ENCODE measurements around the gene PTPRN2. TPM values are rescaled to one million over a fixed set of nuclear protein-coding genes. Genes with fewer than 3 reads are reported as not detected.

Gene PTPRN2
- polyA plus RNA-seq, 4 donors: 7.4 to 9.6 (median 8.8) TPM

- no peak for DNase-seq (ENCODE audit: low read depth in 4 of 4, low spot score in 3 of 4)
These were observed 16.4 kb upstream of the PTPRN2 start for GRCh38 chr7:158603773-158604755.

- DNase-seq (ENCODE audit: low read depth in 4 of 4, low spot score in 3 of 4): no peak
These were observed 15.5 kb upstream of the PTPRN2 start for GRCh38 chr7:158602905-158603772.

DNA sequence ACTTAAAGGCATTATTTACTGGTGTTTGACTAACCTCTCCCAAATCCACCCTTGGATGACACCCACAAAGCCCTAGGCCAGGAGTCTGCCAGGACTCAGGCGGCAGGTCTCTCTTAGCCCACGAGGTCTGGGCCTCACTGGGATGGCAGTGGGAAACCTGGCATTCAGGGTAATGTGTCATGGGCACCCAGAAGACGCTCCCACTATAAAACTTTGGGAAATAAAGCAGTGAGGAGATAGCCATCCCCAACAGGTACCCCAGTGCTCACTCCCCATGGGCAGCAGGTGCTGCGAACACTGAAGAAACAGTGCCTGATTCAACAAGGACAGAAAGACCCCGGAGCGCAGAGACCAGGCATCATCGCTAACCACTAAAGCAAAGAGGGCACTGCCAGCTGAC, 14.4 kb upstream of the PTPRN2 start:
- no peak for DNase-seq (ENCODE audit: low read depth in 4 of 4, low spot score in 3 of 4)

- DNase-seq (ENCODE audit: low read depth in 4 of 4, low spot score in 3 of 4): no peak
These were observed 13.5 kb upstream of the PTPRN2 start for GRCh38 chr7:158601090-158601489.

DNA sequence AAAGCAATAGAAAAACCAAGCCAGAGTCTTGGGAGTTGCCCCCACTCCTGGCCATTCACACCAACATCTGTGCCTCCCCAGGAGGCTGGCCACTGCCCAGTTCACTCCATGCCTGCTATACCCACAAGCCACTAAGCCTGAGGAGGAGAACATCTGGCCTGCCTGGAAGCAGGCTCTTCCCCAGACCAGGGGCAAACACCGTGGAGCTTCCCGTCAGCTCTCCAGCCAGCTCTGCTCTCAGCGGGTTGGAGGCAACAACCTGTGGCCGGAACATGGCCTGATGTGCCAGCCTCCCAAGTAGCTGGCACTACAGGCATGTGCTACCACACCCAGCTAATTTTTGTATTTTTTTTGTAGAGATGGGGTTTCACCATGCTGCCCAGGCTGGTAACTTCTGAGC, 9.1 kb upstream of the PTPRN2 start:
- no peak for DNase-seq (ENCODE audit: low read depth in 4 of 4, low spot score in 3 of 4)

DNA sequence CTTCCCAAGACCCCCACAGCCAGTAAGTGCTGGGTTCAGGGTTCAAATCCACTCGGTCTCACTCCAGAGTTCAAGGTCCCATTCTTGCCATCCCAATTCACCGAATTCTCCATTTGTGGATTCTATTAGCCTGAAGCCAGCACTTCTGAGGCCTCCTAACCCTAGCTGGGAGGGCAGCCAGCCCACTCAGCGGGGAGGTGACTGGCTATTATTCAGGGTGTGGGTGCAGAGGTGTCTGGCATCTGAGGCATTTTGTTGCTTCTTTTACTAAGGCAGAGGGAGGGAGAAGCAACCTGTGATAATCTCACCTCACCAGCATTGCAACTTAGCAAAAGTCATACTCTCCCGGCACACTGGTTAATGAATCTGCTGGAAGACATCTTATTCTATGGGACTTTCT, 8.7 kb upstream of the PTPRN2 start:
- DNase-seq (ENCODE audit: low read depth in 4 of 4, low spot score in 3 of 4): no peak

DNA sequence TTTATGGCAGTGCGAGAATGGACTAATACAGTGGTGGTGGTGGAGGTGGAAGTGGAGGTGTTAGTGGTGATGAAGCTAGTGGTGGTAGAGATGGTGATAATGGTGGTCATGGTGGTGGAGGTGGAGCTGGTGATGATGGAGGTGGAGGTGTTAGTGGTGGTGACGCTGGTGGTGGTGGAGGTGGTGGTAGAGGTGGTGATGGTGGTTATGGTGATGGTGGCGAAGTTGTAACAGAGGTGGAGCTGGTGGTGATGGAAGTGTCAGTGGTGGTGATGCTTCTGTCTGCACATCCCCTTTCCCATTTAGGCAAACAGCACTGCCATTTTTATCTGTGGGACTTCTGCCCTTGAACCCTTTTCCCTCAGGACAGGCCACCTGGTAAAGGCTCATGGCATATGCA, 7.4 kb upstream of the PTPRN2 start:
- DNase-seq (ENCODE audit: low read depth in 4 of 4, low spot score in 3 of 4): no peak

GRCh38 chr7:158592541-158592940, 4.9 kb upstream of the PTPRN2 start:
- no peak for DNase-seq (ENCODE audit: low read depth in 4 of 4, low spot score in 3 of 4)

- no peak for DNase-seq (ENCODE audit: low read depth in 4 of 4, low spot score in 3 of 4)
These were observed 4.3 kb upstream of the PTPRN2 start for GRCh38 chr7:158591944-158592343.

- no peak for DNase-seq (ENCODE audit: low read depth in 4 of 4, low spot score in 3 of 4)
These were observed 2.5 kb upstream of the PTPRN2 start for GRCh38 chr7:158590181-158590530.

GRCh38 chr7:158589653-158590052, 2.0 kb upstream of the PTPRN2 start:
- no peak for DNase-seq (ENCODE audit: low read depth in 4 of 4, low spot score in 3 of 4)

DNA sequence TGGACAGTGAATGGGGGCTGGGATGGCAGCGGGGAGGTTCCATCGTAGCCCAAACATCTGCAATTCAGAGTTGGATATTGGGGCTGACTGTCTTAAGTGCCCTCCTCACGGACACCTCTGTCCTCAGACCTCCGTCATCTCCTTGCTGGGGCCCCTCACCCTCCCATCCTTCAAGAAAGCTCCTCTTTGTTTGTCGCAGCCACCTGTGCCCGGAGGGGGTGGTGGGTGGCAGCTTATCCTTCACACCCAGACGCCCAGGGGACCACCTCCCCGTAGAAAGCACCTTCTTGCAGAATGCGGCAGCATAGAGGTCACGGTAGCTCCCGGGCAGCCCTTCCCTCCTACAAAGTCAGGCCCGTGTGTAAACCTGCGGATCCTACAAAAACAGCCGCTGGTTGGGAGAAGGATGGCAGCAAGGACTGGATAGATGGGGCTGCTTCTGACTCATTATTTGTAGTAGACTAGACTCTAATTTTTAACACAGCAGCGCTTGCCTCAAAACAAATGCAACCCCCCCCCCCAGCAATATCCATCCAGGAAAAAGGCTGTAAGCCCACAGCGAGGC, 1.3 kb upstream of the PTPRN2 start:
- DNase-seq (ENCODE audit: low read depth in 4 of 4, low spot score in 3 of 4): no peak

- DNase-seq (ENCODE audit: low read depth in 4 of 4, low spot score in 3 of 4): no peak
These were observed 658 bp upstream of the PTPRN2 start for GRCh38 chr7:158588085-158588877.

- no peak for DNase-seq (ENCODE audit: low read depth in 4 of 4, low spot score in 3 of 4)
These were observed 993 bp downstream of the PTPRN2 start for GRCh38 chr7:158586499-158587161.

GRCh38 chr7:158585721-158586498, 1.7 kb downstream of the PTPRN2 start:
- no peak for DNase-seq (ENCODE audit: low read depth in 4 of 4, low spot score in 3 of 4)

DNA sequence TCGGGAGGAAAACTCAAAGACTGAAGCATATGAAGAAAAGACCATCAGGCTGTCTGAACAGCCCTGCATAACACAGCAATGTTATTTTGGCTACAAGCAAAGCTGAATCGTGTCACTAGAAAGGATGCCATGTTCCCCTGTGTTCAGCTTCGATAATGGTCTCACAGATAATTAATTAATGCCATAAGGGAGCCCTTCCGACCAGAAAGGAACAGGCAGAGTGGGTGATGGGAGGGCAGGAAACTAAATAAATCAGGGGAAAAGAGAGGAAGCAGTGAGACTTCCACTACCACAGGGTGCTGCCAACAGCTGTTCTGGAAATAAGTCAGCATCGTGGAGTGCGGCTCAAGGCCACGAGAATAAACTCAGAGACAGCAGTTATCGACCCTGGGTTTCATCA, 3.2 kb downstream of the PTPRN2 start:
- no peak for DNase-seq (ENCODE audit: low read depth in 4 of 4, low spot score in 3 of 4)

GRCh38 chr7:158583810-158584209, 3.8 kb downstream of the PTPRN2 start:
- no peak for DNase-seq (ENCODE audit: low read depth in 4 of 4, low spot score in 3 of 4)

DNA sequence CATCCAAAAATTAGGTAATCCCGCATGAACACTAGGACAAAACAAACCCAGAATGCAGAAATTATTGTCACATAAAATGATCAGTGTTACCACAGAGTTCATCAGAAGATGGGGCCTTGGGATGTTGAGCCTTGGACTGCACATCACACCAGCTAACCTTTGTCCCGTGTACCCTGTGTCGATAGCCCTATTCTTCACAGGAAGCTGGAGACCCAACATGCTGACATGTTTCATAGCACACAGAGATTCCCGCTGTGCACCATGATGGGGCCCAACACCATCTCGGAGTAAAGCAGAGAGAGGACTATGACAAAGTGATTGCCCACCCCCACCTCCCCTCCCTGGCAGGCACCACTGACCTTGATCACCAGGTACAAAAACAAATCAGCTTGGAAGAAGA, 4.5 kb downstream of the PTPRN2 start:
- DNase-seq (ENCODE audit: low read depth in 4 of 4, low spot score in 3 of 4): no peak

- DNase-seq (ENCODE audit: low read depth in 4 of 4, low spot score in 3 of 4): no peak
These were observed 5.5 kb downstream of the PTPRN2 start for GRCh38 chr7:158582089-158582456.

Data from right renal pelvis (tissue), 4 donors.